ENCODE measurements around the gene NSUN7.

Gene NSUN7

DNA sequence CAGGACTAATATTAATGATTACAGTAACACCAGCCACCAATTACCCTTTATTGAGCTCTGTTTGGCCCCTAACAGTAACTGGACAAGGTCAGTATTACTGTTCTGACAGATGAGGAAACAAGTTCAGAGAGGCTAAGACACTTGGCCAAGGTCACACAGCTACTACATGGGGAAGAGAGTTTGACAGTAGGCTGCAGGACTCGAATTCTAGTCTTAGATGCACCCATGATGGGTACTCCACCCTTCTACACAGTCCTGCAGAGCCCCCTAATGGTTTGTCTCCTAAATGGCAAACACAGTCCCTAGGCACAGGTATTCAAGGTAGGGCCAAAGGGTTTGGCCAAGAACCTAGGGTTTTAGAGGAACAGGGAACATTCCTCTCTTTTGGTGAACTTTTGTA lies 93.9 kb downstream of the NSUN7 start:
- in situ Hi-C loops (cut with MboI; ENCODE audit: low sequenced_read_pairs), result no loop called here

DNA sequence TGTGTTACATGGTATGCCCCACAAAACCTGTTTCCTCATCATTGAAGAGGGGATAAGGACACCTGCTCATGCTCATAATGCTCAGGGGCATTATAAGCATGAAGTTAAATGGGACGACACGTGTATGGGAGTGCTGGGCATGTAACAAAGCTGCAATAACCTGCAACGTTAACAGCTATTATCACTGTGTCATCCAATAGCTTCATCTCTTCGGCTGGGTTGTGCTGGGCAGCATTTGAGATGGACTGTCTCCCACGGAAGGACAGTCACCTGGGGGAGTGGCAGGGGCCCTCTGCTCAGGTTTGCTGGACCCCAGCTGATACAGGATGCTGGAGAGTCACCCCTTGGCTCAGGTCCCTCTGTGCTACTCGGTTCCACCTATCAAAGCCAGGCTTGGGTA lies 94.5 kb downstream of the NSUN7 start:
- in situ Hi-C loops (cut with MboI; ENCODE audit: low sequenced_read_pairs), result no loop called here

- in situ Hi-C loops (cut with MboI; ENCODE audit: low sequenced_read_pairs), result no loop called here
Observed at GRCh38 chr4:40845154-40845835, 95.5 kb downstream of the NSUN7 start.

- in situ Hi-C loops (cut with MboI; ENCODE audit: low sequenced_read_pairs), result no loop called here
Observed at GRCh38 chr4:40846532-40846931, 96.8 kb downstream of the NSUN7 start.

DNA sequence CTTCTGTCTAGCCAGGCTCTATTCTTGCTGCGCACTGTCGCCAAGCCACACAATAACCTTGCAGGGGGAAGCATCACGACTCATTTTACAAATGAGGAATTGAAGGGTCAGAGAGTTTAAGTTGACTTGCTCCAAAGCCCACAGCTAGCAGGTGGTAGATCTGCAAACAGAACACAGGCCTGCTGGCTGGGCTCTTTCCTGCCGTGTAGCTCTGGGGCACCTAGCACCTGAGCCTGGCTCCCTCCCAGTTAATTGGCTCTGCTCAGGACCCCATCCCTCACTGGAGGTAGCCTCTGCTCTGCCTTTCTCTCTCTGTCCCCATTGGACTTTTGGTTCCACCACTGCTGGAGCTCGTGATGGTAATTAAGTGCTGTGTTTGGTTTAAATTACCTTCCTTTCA lies 98.5 kb downstream of the NSUN7 start:
- in situ Hi-C loops (cut with MboI; ENCODE audit: low sequenced_read_pairs), result no loop called here

GRCh38 chr4:40848940-40849339 lies 99.2 kb downstream of the NSUN7 start:
- in situ Hi-C loops (cut with MboI; ENCODE audit: low sequenced_read_pairs), result no loop called here

GRCh38 chr4:40850496-40850895 lies 100.7 kb downstream of the NSUN7 start:
- in situ Hi-C loops (cut with MboI; ENCODE audit: low sequenced_read_pairs), result no loop called here

GRCh38 chr4:40856277-40856839 lies 106.6 kb downstream of the NSUN7 start:
- in situ Hi-C loops (cut with MboI; ENCODE audit: low sequenced_read_pairs), result no loop called here

GRCh38 chr4:40856840-40857362 lies 107.1 kb downstream of the NSUN7 start:
- in situ Hi-C loops (cut with MboI; ENCODE audit: low sequenced_read_pairs), result no loop called here

GRCh38 chr4:40857956-40858355 lies 108.2 kb downstream of the NSUN7 start:
- in situ Hi-C loops (cut with MboI; ENCODE audit: low sequenced_read_pairs), result no loop called here

GRCh38 chr4:40858962-40859361 lies 109.2 kb downstream of the NSUN7 start:
- in situ Hi-C loops (cut with MboI; ENCODE audit: low sequenced_read_pairs), result no loop called here

Measured in hTERT RPE-1 (cell line).